HG03159 (cell line): ENCODE data around the gene TBX15.

Experiments used
- ATAC-seq: cut with Tn5 transposase; IDR thresholded peaks from one replicate; pipeline ENCODE4 v1.9.1; 2021; ENCODE audit warnings: mild to moderate bottlenecking, moderate library complexity; ENCODE audit not compliant: unreplicated experiment

The TBX15 gene

DNA sequence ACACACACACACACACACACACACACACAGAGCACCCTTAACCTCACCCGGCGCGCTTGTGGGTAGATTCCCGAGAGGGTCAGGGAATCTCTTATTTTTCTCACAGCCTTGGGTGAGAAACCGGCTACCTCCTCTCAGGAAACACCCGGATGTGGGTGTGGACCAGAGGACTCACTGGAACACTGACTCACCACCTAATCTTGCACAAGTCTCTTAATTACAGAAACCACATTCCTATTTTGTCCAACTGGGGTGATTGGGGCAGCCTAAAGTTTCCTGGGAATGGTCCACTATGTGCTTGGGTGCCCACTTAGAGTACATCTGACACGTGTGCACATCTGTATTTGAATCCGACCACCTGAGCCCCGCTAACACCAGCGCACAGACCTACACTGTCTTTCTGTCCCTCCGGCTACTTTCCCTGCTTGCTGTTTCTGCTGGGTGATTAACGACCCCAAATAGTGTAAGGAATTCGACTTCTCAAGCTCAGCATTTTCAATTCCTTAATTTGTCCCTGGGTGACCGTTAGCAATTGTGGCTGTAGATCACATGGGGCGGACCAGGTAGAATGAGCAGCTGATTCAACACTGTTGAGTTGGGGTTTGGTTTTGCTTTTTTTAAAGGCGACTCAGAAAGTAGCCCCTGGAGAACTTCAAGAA is 14.0 kb upstream of the TBX15 start:
- ATAC-seq = no peak

DNA sequence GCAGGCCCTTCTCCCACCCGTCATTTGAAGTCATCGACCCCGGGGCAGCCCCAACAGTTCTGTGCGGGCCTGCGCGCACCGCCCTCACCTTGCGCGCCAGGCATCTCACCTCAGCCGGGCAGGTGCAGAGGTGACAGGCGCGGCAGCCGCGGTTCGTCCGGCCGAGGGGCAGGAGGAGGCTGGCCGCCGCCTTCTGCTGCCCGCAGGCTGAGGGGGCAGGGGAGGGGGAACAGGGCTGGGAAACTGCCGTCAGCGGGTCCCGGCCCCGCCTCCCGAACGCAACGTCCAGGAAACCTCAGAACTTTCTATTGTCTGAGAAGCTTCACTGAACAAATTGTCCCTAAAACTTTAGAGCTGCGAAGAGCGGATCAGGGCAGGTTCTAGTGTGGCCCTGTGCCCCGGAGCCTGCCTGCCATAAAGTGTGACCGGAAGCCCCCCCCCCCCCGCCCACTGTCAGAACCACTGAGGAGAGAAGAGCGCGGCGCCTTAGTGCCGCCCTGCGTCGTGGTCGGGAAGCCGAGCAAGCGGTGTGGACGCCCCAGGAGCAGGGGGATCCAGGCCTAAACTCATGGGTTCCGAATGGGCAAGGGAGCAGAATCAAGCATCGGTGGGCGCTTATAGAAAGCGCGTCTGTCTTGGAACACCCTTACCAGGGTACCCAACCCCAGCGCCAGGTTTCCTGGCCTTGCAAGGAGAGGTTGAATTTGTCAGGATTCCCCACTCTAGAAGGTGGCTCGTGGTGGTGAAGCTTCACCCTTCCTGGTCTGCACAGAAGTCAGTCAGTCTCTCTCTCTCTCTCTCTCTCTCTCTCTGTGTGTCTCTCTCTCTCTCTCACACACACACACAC is 13.3 kb upstream of the TBX15 start:
- ATAC-seq = no peak

- ATAC-seq = no peak
Measured at GRCh38 chr1:119000371-119001180, 12.4 kb upstream of the TBX15 start.

- ATAC-seq = no peak
Measured at GRCh38 chr1:118999348-119000071, 11.4 kb upstream of the TBX15 start.

- ATAC-seq = no peak
Measured at GRCh38 chr1:118998171-118998570, 10.0 kb upstream of the TBX15 start.

- ATAC-seq = no peak
Measured at GRCh38 chr1:118997225-118997624, 9.1 kb upstream of the TBX15 start.

DNA sequence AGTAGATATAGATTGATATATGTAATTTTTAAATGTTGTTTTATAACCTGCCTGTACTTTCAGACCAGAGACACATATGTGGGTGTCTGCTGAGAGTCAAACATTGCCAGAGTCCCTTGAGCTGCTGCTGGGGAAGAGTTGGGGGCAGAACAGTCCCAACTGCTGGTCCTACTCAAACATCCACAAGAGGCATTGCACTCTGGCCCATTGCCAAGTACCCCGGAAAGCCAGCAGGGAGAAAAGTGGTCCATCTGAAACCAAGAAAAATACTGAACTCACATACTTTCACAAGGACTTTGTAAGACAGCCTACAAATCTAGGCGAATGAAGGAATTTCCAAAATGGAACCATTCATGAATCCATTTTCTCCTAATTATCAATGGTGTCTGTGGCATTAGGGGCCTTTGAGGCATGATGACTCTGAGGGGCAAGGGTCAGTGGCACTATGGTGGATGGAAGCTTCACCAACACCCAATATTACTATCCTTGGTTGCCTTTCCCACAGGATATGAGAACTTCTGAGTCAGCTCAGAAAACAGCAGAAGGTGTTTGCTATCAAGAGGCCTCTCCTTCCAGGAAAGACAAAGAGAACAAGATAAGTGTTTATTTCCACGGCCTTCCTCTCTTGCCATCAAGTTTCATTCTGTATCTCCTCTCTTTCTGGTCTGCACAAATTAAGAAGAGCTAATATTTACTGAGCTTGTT is 7.3 kb upstream of the TBX15 start:
- no peak for ATAC-seq

DNA sequence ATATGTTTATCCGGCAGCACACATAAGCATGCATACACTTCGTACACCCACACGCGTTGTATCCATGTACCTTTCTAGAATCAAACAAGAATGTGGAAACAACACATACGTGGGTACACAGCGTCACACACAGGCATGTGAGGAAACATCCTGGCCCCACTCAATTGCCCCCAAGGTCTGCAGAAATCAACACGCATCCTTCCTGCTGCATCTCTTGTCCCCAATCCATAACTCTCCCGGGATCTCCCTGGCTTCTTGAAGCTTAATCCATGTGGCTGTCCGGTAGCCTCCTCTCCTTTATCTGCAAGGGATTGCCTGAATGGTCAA is 5.5 kb upstream of the TBX15 start:
- no peak for ATAC-seq

- ATAC-seq = no peak
Measured at GRCh38 chr1:118992868-118993699, 4.9 kb upstream of the TBX15 start.

DNA sequence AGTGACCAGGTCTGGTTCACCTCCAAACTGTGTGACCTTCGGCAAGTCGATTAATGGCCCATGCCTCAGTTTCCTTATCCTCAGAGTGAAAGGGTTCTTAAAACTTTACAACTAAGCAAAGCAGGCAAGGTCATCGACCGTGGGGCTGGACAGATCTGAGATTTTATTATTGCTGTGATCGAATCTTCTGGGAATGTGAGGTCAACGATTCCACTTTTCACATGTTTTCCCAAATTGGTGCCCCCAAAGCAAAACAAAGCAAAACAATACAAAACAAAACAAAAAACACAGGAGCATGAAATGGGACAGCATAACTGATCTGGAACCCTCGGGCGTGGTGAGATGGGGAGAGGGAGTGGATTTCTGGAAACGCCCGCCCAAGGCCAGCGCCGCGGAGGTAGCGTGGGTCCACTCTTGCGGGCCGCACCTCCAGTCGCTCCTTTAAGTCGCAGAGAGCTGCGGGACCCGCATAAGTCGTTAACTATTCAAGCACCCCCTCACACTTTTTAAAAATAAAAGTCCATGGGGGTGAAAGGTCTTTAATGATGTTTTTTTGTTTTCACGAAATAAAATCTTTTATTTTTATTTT is 4.2 kb upstream of the TBX15 start:
- ATAC-seq = no peak

GRCh38 chr1:118991448-118991847 is 3.3 kb upstream of the TBX15 start:
- no peak for ATAC-seq

DNA sequence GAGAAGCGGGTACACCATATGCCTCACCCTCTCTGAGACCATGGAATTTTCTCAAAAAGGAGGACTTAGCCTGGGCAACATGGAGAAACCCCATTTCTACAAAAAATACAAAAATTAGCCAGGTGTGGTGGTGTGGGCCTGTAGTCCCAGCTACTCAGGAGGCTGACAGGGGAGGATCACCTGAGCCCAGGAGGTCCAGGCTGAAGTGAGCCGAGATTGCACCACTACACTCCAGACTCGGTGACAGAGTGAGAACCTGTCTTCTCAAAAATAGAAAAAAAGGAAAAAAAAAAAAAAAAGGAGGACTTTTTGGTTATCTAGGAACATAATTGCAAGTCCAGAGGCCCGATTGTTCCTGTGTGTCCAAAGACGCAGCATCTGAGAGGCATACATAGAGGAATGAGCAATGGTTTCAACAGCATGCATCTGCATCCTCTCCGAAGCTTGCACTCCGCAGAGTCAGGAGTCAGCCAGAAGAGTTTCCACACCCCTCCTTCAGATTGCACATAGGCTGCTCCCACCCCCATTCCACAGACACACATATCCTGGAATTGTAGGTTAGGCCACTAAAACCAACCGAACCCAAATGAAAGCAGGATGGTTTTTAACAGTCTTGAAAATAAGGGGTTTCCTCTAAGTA is 2.5 kb upstream of the TBX15 start:
- ATAC-seq = no peak

DNA sequence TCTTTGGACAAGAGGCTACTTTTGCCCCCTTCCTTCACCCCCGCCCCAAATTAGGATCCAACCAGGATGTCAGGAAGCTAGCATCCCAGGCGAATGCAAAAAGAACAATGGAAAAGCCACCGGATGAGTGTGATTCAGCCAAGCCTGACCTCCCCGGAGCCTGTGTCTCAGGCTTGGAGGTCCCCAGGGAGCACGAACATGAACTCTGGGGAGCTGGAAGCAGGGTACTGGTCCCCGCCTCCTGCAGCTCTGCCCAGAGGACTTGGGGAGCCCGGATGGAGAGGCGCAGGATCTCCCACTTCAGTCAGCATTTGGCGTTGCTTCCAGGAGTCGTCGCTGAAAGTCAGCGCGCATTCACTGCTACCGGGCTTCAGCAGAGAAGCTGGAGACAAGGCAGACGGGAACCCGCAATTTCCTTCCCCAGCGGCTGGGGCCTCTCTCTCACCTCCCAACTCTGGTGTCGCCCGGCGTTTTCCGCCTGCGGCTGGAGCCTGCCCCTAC is 1.8 kb upstream of the TBX15 start:
- no peak for ATAC-seq

- ATAC-seq = no peak
Measured at GRCh38 chr1:118989006-118989815, 1.1 kb upstream of the TBX15 start.

DNA sequence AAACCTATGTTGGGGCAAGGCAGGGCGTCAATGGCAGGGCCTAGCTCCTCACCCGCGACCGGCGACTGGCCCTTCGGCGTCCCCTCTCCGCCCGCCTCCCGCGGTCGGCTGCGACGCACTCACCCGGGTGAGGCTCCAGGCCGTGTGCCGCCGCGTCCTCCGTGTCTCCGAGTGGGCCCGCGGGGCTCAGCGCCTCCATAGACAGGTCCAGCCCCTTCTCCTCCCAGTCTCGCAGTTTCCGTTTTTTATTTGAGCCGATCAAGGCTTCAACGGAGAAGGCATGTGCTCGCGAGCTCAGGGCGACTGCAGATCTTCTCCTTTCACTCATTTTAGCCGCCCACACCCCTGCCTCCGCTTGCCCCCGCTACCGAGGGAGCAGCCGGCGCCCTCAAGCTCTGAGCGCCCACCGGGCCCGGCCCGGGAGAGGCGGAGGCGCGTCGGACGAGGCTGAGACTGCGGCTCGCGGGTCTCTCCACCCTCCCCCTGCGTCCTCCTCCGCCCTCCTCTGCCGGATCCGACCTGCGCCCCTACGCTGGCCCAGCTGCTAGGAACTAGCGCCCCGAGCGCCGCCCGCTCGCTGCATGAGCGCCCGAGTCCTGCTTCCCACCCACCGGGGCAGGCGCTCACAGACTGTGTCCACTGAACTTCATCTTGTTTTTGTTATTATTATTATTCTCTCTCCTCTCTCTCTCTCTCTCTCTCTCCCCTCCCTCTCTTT is 516 bp downstream of the TBX15 start:
- no peak for ATAC-seq

GRCh38 chr1:118986555-118987467 is 1.3 kb downstream of the TBX15 start:
- ATAC-seq = no peak
